GM19328 (cell line): Measurements from ENCODE around the gene MLXIP.

ENCODE experiments used
- ATAC-seq: cut with Tn5 transposase; IDR thresholded peaks from one replicate; pipeline ENCODE4 v1.9.1; 2021; ENCODE audit warnings: mild to moderate bottlenecking, moderate library complexity; ENCODE audit not compliant: unreplicated experiment

MLXIP gene

DNA sequence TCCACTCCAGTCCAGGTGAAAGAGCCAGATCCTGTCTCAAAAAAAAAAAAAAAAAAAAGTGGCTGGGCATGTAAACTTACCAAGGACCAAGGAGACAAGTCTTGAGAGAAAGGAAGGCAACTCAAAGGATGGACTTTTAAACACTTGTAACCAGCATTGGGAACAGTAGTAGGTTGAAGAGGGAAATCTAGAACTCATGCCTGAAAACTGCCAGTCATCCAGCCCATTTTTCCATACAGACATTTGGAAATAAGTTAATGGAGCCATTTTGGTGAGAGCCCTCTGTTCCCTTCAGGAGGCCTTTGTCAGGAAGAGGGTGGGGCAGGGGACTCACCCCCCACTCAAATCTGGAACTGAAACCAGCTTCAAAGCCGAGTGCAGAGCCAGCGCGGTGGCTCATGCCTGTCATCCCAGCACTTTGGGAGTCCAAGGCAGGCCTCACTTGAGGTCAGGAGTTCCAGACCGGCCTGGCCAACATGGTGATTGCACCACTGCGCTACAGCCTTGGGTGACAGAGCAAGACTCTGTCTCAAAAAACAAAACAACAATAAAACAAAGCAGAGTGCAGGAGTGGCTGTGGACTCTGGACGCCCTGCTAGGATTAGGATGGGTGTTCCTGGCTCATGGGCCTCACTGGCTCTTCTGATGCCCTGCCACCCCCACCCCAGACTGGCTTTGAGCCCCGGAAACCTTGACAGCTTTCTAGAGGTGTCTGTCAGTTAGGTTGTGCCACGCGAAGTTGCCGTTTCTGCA is 1.6 kb upstream of the MLXIP start:
- no peak for ATAC-seq

DNA sequence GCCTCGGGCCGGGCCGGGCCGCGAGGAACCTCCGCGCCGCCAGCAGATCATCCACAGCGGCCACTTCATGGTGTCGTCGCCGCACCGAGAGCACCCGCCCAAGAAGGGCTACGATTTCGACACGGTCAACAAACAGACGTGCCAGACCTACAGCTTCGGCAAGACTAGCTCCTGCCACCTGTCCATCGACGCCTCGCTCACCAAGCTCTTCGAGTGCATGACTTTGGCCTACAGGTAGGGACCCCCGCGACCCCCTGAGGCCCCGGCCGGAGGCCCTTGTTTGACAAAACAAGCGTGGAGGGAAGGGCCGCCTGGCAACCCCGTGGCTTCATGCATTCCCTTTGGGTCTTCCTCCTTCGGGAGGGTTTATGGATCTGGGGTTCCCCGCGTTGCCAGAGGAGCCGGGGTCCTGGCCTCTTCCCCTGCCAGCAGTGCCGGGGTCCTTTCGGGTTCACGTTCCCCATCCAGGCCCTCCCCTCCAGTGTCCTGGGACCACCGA is 526 bp downstream of the MLXIP start:
- ATAC-seq: no peak

GRCh38 chr12:122079532-122080081 is 1.1 kb downstream of the MLXIP start:
- no peak for ATAC-seq

GRCh38 chr12:122080149-122081082 is 1.9 kb downstream of the MLXIP start:
- no peak for ATAC-seq

- ATAC-seq: no peak
These were observed 2.6 kb downstream of the MLXIP start for GRCh38 chr12:122081083-122081696.

DNA sequence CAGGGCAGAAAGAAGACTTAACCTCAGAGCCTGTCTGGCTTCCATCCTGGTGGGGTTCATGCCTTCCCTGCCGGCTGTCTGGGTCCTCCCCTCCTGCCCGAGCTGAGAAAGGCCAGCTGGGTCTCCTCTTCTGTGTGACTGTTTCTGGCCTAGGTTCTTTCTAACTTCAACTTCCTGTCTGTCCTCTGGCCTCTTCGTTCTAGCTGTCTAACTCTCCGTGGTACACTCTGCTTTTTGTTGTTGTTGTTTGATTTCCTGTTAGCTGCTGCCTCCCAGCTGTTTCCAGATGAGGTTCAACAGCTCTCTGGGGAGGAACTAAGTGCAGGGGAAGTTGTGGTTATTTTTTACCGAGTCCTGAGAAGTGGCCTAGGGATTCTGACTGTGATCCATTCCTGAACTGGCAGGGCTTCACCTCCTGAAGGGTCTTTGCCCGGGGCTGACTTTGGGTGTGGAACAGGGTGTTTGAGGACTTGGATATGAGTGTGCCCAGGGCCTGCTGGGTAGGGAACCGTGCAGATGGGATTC is 3.2 kb downstream of the MLXIP start:
- no peak for ATAC-seq

DNA sequence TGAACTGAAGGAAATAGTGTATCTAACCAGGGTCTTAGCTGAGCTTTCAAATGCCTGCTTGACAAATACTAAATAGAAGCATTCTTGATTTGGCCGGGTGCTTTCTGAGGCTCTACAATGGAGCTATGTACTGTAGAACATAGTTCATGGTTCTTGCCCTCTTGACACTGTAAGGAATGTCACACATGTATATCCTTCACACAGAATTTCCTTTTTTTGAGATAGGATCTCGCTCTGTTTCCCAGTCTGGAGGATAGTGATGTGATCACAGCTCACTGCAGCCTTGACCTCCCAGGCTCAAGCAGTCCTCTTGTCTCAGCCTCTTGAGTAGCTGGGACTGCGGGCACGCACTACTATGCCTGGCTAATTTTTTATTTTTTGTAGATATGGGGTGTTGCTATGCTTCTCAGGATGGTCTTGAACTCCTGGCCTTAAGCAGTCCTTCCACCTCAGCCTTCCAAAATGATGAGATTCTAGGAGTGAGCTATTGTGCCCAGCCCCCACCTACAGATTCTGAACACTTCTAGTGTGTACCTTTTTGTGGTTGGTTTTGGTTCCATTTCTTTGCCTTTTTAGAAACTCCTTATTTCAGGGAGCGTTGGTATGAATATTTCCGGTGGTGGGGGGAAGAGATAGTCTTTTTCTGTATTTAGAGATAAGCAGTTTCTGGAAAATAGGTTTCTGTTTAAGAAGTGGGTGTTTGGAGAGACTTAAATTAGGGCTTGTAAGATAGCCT is 4.2 kb downstream of the MLXIP start:
- ATAC-seq: no peak

DNA sequence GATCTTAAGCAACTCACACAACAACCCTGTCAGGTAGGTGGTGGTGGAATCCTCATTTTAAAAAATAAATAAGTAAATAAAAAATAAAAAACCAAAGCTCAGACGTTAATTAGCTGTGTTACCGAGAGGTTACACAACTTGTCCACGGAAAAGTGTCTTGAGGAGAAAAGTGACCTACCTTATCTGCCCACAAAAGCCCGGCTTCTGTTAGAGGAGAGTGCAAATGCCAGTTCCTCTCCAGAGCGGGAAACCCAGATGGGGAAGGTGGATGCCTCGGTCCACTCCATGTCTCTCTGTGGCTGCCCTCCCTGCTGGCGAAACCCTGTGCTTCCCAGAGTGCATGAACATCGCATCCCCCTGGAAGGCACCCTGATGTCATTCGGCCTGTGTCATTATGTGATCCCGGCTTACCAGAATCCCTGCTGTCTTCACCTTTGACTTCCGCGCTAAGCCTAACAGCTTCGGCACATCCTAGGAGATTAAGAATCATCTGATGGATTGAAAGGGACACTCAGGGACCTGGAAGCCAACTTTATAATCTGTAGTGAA is 6.4 kb downstream of the MLXIP start:
- ATAC-seq: no peak

GRCh38 chr12:122085591-122085990 is 7.0 kb downstream of the MLXIP start:
- no peak for ATAC-seq

GRCh38 chr12:122086116-122086515 is 7.6 kb downstream of the MLXIP start:
- ATAC-seq: no peak

DNA sequence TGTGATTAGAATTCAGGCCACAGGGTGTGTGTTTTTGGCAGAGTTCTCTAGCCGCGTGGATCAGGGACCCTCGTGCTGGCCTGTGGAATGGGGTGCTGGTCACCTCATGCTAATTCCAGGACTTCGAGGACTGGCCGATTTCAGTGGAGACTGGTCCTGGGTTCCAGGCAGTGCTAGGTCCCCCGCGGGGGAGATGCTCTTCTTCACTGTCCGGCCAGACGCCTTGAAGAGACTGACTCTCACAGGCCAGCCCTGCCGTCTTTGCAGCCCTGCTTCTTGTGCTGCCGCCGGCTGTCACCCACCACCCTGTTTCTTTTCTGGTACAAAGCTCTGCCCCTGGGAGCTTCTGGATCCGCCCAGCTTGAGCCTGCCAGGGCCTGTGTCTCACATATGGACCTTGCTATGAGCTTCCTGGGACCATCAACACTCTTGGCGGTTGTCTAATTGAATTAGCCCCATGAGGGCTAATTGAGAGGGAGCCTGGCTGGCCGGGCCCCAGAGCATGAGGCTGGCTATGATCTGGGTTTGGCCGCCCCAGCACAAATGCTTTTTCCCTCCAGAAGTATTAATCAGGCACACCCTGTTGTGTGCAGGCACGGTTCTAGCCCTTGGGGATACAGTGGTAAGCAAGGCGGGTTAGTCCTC is 8.2 kb downstream of the MLXIP start:
- ATAC-seq: no peak

- ATAC-seq: no peak
These were observed 9.0 kb downstream of the MLXIP start for GRCh38 chr12:122087431-122088178.

- ATAC-seq: no peak
These were observed 9.7 kb downstream of the MLXIP start for GRCh38 chr12:122088179-122088810.

DNA sequence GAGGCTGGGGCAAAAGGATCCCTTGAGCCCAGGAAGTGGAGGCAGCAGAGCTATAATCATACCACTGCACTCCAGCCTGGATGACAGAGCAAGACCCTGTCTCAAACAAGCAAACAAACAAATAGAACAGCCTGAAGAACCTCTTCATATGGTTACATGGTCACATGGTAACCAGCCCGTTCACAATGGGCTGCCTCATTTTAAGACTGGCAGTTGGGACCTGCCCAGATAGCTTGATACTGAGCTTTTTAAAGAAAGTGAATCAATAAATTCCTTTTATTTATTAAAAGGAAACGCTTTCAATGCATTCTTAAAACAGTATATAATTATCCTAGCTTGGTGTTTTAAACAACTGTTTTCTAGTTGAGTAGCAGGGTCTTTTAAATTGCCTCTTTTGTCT is 10.5 kb downstream of the MLXIP start:
- ATAC-seq: no peak

DNA sequence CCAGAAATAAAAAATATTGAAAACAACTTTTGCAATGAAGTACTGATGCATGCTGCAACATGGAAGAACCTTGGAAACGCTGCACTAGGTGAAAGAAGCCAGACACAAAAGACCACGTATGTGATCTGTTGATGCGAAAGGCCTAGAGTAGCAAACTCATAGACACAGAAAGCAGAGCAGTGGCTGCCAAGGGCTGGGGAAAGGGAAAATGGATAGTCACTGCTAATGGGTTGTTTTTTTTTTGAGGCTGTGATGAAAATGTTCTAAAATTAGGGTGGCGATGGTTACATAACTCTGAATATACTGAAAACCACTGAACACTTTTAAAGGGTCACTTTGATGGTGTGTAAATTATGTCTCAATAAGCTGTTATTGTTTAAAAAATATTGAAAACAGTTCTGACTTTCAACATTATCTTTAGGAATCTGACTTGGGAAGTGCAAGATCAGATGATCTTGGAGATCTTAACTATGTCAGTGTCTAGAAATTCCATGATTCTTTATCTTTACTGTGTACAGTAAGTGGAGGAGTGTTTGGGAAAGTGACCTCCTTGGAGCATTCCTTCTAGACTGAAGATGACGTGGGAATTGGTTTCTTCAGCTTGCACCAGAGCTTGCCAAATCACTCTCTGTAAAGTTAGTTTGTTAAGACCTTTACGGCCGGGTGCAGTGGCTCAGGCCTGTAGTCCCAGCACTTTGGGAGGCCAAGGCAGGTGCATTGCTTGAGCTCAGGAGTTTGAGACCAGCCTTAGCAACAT is 12.4 kb downstream of the MLXIP start:
- no peak for ATAC-seq

DNA sequence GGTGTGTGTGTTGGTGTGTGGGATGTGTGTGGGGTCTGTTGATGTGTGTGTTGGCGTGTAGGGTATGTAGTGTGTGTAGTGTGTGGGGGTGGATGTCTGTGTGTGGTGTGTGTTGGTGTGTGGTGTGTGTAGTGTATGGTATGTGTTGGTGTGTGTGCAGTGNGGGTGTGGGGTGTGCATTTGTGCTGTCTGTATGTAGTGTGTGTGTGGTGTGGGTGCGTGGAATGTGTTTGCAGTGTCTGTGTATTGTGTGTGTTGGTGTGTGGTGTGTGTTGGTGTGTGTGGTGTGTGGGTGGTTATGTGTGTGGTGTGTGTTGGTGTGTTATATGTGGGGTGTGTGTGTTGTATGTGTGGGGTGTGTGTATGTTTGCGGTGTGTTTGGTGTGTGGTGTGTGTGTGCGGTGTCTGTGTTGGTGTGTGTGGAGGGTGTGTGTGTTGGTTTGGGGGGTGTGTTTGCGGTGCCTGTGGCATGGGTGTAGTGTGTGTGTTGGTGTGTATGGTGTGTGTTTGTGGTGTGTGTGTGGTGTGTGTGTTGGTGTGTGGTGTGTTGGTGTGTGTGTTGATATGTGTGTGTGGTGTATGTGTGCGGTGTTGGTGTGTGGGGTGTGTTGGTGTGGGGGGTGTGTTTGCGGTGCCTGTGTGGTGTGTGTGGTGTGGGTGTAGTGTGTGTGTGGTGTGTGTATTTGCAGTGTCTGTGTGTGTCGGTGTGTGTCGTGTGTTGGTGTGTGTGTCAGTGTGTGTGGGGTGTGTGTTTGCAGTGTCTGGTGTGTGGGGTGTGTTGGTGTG is 14.7 kb downstream of the MLXIP start:
- no peak for ATAC-seq
